ENCODE data around the gene PKN2.

PKN2 gene

GRCh38 chr1:88683541-88684481 lies at the start of gene PKN2:
TSS of gene PKN2 (plus strand) at chr1:88684273. CDS start at chr1:88684581, 308 bp downstream.
- peak; percentile 99 for DNase-seq

DNA sequence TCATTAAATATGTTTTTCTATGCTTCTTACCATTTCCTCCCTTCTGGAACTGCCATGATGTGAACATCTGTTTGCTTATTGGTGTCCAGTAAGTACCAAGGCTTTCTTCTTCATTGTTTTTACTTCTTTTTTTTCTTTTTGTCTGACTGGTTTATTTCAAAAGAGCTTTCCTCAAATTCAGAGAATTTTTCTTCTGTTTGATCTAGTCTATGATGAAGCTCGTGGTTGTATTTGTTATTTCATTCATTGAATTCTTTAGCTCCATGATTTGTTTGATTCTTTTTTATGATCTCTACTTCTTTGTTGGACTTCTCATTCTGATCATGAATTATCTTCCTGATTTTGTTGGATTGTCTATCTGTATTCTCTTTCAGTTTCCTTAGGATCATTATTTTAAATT lies 49.5 kb upstream of the PKN2 start:
- DNase-seq: no peak

DNA sequence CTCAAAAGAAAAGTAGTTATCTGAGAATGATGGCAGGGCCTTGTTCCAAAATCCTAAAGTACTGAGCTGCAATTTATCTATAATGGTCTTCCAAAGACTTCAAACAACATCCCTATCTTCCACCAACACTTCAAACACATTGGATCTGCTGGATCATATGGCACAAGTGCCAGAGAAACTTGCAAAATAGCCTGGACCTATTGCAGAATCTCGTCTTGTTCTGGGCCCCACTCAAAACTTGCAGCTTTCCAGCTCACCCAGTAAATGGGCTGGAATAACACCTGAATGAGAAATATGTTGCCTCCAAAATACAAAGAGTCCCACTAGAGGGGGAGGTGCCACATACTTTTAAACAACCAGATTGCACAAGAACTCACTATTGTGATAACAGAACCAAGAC lies 44.0 kb upstream of the PKN2 start:
- DNase-seq: no peak

DNA sequence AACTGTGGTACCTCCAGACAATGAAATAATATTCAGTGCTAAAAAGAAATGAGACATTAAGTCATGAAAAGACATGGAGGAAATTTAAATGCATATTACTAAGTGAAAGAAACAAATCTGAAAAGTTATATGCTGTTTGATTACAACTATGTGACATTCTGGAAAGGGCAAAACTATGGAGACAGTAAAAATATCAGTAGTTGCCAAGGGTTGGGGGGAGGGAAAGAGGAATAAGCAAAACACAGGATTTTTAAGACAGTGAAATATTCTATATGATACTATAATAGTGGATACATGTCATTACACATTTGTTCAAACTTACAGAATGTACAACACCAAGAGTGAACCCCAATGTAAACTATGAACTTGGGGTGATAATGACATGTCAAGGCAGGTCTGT lies 38.2 kb upstream of the PKN2 start:
- no peak for DNase-seq

- no peak for DNase-seq
Measured at GRCh38 chr1:88646476-88647248, 37.4 kb upstream of the PKN2 start.

DNA sequence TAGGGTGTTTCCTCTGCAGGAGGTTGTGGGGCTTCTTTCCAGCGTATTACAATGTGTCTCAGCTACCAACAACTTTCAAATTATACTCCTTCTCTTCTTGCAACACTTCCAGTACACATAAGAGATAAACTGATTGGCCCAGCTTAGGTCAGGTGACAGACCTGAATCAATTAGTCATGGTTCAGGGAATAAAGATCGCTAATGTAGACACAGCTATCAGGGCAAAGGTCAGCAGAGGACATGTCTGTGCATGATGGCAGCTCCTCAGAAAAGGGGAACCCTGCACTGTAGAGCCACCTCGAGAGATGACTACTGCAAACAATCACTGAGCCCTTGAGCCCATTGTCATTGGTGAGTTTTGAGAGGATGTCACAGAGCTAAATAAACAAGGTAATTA lies 36.8 kb upstream of the PKN2 start:
- no peak for DNase-seq

DNA sequence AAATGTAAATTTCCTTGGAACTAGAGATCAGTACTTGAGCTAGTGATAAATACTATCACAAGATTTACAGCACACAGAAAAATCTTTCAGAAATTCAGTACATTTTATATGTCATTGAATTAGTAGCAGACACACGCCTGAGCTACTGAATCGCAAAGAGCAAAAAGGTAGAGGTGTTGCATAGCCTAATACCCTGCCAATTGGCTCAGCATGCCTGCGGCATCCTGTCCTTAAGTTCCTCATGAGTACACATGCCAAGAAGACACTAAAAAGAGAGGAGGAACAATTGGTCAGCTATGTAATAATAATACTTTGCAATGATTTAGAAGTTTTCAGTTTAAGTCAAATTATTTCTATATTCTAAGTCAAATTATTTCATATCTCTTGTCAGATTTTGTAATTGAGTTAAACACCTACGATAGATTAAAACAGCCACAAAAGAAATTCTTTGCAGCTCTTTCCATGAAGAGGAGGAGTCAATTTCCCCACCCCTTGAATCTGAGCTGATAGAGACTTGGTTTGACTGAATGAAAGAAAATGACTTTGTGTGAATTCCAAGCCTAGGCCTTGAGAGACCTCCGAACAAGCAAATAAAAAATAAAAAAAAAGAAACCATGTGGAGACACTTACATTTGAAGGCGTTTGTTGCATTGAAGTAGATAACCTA lies 36.2 kb upstream of the PKN2 start:
- no peak for DNase-seq

DNA sequence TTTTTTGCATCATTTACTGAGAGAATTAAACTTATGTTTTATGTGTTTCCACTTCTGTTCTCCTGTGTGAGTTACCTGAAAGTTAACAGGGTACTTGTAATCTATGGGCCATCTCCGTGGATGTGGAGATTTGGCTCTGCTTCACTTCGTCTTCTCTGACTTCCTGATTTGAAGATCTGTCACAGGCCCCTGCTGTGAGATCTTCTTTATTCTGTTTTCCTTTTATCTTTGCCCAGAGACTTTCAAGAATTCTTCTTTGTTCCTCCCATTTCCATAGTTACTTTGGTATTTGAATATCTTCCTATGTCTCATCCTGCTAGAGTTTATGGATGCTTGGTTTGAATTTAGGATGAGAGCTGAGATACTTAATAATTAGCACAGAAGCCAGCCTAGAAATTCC lies 35.4 kb upstream of the PKN2 start:
- no peak for DNase-seq

GRCh38 chr1:88649932-88650331 lies 34.1 kb upstream of the PKN2 start:
- DNase-seq: no peak

DNA sequence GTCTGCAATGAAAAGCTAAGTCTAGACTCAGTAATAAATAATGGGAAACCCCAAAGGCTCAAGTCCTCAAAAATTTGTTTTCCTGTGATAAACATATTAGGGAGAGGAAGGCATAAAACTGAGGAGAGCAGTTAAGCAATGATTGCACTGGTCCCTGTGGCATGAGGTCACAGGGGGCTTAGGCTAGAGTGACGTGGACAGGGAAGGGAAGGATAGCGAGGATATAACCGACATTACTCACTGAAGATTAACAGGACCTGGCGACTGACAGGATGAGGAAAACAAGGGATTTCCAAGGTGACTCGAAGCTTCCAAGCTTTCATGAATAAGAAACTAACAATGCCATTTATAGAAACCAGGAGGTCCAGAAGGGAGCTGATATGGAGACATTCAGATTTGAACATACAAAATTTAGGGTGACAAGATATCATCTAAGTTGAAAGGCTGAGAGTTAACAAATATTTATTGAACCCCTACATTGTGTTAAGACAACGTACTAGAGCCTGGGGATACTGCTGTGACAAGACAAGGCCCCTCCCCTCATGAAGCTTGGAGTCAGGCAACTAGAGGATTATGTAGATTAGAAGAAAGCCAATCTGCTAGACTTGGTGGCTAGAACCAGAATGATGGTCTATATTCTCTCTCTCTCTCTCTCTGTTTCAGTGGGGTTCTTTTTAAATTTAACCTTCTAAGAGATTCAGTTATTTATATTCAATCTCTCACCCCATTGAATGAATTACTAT lies 33.2 kb upstream of the PKN2 start:
- DNase-seq: no peak

DNA sequence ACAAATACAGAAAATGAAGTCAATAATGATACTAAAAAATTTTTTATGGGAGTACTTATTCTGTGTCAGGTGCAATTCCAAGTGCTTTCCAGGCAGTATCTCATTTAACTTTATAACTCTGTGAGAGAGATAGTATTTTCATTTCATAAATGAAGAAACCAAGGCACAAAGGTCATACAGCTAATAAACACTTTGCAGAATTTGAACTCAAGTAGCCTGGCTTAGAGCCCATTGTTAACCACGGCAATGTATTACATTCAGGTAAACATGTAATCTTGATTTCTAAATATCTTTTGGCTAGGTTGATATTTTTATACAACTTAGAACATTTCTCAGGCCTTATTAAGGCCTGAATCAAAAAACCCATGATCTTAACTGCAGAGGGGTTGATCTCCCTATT lies 28.9 kb upstream of the PKN2 start:
- no peak for DNase-seq

DNA sequence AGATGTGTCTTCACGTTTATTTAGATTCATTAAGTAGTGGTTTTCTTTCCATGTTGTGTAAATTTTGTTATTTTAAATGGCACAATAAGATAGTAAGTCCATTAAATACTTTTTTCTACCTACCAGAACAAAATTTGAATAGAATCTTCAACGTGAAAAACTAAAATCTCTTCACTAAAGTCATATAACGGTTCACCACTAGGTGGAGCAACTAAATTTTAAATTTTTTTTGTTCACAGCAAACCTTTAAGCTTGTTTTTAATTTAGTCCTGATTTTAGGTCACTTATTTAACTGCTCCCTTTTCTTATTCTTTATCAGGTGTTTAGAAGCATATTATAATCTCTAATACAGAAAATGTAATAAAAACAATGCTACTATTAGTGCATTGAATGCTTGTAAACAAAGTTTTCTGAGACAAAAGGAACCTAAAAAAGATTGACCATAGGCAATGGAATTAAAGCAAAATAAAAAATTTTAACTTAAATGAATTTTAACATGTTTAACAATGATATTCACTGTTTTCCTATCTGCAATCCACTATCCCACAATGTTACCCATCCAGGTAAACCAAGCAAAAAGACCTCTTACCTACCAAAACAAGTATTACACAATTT lies 28.3 kb upstream of the PKN2 start:
- peak; percentile 32 for DNase-seq

DNA sequence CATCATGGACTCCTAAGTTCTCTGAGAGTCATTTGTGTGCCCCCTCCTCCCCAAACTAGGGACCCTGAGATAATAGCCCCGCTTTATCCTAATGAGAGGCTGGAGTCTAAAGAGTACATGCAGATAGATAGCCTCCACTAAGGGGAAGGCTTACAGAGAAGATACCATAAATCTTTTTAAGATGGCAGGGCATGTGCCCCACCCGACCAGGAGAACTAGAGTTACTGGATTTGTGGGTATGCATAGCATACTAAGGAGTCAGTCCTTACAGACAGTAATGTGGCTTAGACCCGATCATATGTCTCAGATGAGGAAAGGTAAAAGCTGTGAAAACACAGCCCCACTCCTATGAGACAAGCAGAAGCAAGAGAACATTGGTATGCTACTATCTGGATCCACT lies 25.7 kb upstream of the PKN2 start:
- DNase-seq: no peak

- DNase-seq: no peak
Measured at GRCh38 chr1:88659552-88659951, 24.5 kb upstream of the PKN2 start.

DNA sequence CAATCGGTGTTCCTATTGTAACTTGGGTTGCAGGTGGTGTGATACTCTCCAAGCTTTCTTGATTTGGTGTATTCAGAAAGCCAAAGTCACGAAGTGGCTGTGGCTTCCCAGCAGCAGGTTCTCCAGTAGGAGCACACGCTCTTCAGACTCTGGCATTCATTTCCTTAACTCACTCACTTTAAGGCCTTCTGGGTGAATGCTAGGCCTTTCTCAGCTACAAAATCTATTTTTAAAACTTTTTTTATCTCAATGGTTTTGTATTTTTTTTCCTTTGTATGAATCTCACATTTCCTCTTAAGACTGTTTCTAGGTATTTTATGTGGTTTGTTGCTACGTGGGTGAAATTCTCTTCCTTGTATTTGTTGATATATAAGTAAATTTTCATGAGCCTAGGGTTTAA lies 22.9 kb upstream of the PKN2 start:
- no peak for DNase-seq

DNA sequence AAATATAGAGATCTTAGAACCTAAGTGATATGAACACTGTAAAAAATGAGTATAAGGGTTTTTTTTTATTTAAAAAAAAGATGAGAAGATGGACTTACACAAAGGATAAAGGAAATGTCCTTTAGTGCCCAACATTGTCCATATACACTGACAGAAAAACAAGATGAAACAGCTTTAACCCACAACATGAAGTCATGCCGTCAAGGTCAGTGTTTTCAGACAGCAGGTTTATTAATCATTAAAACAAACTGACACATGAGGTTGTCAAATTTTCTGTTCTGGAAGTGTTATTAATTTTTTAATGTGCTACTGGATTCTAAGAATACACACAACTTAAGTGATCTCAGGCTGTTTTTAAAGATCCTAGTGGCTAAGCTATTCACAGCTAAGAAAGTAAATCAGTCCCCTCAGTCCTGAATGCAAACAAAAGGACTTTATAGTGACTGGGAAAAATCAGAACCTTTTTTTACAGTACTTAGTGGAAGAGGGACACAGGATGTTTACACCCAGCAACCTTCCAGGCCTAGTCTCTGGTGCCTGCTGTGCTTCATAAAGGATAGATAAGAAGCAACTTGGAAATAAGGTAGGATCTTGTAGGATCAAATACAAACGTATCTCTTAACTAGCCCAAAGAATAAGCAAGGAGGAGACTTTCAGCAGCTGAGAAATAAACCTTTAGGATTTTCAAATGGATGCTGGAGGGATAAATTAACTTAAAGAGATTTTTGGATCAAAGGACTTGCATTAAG lies 21.9 kb upstream of the PKN2 start:
- DNase-seq: no peak

DNA sequence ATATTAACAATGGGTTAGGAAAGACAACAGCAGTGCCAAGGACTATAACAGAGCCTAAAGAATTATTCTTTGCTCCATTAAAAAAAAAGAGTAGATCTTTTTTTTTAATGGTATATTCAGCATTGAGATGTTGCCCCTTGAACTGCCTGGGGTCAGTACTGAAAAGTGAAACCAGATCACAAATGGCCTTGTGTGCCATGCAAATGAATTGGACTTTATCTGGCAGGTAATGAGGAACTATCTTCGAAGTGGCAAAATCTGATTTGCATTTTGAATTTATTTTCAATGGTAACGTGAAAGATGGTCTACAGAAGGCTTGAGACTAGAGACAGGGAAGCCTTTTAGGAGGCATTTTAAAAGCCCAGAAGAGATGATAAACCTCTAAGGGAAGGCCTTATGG lies 21.4 kb upstream of the PKN2 start:
- no peak for DNase-seq

DNA sequence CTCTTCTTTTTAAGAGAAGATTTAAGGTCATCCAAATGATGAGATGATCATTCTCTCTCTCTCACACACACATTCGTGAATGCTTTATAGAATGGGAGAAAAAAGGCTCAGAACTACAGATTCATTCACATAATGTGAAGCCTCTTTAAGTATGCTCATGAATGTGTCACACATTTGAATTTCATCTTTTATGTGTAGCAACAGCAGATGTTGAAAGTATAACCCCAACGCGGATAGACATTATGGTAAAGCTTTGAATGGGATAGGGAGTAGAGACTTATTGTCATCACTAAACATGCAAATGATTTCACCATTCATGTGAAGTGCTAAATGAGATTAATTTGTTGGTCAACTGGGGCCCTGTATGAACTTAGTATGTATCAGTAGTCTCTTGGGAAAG lies 15.7 kb upstream of the PKN2 start:
- DNase-seq: no peak

DNA sequence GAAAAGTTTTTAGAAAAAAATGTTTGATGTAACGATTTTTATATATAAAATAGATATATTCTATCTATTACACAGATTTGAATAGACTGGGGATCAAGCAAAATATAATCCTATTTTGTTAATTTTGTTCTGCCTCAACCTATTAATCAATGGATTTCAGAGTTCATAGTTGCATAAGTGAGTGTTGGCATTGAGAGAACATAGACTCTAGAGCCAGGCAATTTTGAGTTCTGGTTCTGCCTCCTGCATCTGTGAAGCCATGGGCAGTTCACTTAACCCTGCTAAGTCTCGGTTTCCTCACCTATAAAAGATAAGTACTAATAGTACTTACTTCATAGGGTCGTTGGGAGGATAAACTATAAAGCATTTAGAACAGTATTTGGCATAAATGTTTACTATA lies 13.6 kb upstream of the PKN2 start:
- no peak for DNase-seq

GRCh38 chr1:88673446-88673845 lies 10.6 kb upstream of the PKN2 start:
- no peak for DNase-seq

DNA sequence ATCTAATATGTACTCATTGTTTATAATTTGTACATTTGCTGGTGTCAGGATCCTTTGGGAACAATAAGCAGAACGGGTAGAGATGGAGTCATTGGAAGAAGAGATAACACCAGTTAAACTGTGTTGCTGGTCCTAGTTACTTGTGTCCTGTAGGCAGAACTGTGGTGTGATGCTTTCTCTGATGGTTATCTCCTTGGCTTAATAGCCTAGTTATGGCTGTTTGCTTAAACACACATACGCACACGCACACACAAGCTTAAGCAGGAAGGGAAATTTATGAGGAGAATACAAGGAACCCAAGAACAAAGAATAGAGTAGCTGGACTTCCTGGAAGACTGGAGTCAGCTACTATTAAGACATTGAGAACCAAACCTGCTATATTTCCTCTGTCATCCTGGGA lies 5.7 kb upstream of the PKN2 start:
- DNase-seq: no peak

GRCh38 chr1:88680471-88680870 lies 3.6 kb upstream of the PKN2 start:
- DNase-seq: peak; percentile 59
